ENCODE results near the gene OXCT2.

OXCT2 gene

DNA sequence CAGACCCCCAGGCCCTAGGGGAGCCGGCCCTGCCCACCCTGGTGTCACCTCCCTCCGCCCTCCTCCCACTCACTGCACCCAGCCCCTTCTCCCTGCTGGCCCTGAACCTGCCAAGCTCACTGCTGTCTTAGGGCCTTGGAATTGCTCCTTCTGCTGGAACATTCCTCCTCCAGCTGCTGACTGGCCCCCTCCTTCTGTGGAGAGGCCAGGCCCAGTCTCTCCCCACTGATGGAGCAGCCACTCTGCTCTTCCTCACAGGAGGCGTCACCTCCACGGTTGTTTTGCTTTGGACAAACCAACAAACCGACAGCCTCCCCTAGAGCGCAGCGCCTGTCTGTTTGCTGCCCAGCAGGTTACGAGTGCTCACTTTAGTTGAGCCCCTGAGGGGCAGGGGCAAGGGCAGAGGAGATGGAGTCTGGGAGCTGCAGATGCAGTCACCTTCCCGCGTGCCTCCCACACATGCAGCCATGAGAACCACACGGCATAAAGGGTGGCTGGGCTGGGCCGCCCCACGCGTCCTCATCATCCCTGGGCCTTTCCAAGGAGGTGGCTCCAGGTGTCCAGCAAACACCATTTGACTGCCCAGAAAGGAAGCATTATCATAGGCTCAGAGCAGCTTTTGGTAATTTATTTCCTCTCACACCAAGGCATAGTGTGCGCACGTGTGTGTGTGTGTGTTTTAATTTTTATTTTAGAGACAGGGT, 9.4 kb downstream of the OXCT2 start:
- no peak for DNase-seq

- no peak for DNase-seq
These were observed 10.1 kb downstream of the OXCT2 start for GRCh38 chr1:39761016-39761415.

- no peak for DNase-seq
These were observed 10.8 kb downstream of the OXCT2 start for GRCh38 chr1:39760074-39761008.

GRCh38 chr1:39759436-39759726, 11.8 kb downstream of the OXCT2 start:
- no peak for DNase-seq

GRCh38 chr1:39758556-39759435, 12.4 kb downstream of the OXCT2 start:
- no peak for DNase-seq

DNA sequence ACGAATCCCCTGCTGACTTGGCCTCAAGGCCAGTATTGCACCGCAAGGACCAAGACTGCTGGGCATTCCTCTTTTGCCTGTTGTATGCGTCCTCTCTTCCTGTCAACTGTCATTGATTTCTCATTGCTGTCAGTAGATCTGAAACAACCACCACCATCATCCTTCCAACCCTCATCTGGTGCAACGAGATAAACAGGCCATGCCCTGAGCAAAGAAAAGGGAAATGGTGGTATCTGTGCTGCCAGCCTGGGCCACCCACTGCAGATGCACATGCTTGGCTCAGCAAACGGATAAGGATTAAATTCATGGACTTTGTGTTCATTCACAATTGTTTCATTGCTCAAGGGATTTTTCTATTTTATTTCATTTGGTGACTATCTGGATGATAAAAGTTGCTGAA, 13.6 kb downstream of the OXCT2 start:
- no peak for DNase-seq

DNA sequence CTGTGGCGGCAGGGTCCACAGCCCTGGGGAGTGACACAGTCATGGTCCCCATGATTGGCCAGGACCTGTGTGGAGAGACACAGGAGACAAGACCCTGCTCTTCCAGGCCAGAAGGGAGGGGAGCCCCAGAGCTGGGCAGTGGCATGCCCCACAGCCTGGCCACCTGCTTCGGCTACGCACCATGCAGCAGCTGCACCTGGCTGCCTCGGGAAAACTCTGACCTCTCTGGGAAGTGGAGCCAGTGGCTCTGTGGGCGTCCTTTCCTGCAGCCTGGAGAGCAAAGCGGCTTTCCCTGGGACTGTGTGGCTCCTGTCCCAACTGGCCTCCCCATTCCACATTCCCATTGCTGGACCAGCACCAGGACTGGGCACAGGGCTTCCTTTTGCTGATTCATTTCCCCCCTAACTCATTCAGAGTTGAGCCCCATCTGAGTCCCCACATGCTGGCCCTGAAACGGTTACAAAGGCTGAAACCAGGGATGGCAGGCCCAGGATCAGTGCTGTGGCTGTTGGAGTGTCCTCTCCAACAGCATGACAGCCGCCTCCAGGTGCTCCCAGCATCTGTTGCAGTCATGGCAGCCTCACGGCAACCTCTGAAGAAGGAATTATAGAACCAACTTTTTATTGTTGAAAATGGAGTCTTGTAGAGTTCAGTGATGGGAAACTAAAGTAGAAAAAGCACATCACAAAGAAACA, 15.0 kb downstream of the OXCT2 start:
- no peak for DNase-seq

- DNase-seq = no peak
These were observed 16.1 kb downstream of the OXCT2 start for GRCh38 chr1:39754906-39755504.

DNA sequence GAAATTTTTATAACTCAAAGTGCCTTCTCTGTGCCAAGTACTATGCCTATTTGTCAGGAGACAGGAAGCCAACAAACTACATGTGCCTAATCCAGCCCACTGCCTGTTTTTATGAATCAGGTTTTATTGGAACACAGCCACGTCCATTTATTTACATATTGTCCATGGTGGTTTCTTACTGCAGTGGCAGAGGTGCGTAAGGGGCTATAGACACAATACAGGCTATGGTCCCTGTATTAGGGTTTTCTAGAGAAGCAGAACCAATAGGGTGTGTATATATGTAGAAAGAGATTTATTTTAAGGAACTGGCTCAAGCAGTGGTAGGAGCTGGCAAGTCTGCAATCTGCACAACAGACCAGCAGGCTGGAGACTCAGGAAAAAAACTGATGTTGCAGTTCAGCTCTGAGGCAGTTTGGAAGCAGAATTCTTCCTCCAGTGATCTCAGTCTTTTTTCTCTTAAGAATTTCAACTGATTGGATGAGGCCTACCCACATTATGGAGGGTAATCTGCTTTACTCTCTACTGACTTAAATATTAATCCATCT, 17.1 kb downstream of the OXCT2 start:
- no peak for DNase-seq

- no peak for DNase-seq
These were observed 17.8 kb downstream of the OXCT2 start for GRCh38 chr1:39753132-39754025.

GRCh38 chr1:39752703-39753102, 18.4 kb downstream of the OXCT2 start:
- no peak for DNase-seq

- DNase-seq = no peak
These were observed 19.6 kb downstream of the OXCT2 start for GRCh38 chr1:39751595-39751994.

DNA sequence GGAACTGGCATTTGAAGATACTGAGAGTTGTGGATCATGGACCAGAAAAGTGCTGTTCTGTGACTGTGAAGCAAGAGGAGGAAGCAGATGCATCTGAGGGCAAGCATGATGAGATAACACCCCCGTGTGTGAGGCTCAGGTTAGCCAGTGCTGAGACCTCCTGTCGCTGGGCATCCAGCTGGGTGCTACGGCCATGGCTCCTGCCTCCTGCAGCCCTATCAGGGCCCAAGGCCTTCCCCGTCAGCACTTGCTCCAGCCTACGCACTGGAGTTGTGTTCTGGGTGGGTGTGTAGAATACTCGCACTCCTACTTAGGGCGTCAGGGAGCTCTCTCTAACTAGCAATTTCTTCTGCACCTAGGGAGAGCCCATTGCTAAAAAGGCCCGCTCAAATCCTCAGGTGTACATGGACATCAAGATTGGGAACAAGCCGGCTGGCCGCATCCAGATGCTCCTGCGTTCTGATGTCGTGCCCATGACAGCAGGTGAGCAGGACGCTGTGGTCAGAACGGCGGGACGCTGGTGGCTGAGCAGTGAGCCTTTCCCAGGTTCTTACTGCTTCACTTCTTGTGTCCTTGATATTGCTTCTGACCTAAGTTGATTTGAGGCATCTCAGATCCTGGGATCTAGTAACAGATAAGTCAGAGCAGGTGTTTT, 26.0 kb downstream of the OXCT2 start:
- DNase-seq = no peak

- peak; percentile 89 for DNase-seq
These were observed 32.4 kb downstream of the OXCT2 start, which contains the start of gene PPIE for GRCh38 chr1:39738622-39739366. TSS of gene PPIE (plus strand) at chr1:39738882. CDS start at chr1:39738901, 19 bp downstream.

GRCh38 chr1:39737546-39738169, 33.5 kb downstream of the OXCT2 start:
- no peak for DNase-seq

DNA sequence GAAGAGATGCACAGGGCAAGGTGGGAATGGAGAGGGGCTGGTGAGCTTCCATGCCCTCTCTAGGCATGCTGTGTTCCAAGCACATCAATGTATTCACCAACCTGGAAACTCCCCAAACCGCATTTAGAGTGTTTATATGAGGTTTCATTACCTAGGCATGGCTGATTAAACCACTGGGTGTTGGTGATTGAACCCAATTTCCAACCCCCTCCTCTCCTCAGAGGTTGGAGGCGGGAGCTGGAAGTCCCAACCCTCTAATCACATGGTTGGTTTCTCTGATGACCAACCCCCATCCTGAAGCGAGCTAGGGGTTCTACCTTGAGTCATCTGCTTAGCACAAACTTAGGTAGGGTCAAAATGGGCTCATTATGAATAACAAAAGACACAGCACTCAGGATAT, 35.4 kb downstream of the OXCT2 start:
- DNase-seq = no peak

- DNase-seq = no peak
These were observed 38.0 kb downstream of the OXCT2 start for GRCh38 chr1:39733161-39733560.

GRCh38 chr1:39732730-39733129, 38.4 kb downstream of the OXCT2 start:
- DNase-seq = no peak

- no peak for DNase-seq
These were observed 41.3 kb downstream of the OXCT2 start for GRCh38 chr1:39729842-39730241.

Data from activated effector memory CD4-positive, alpha-beta T cell treated with Interleukin-2 at 50 U/mL for 16 hours (primary cell).